SK-N-MC (cell line): ENCODE data around the gene GNE.

Experiments
- DNase-seq: peaks from one replicate; pipeline ENCODE4 v3.0.0-alpha.2; 2011; ENCODE audit warnings: low read depth, low spot score
- H3K27ac ChIP-seq: fragments of 200-600 bp; sonication (generic); 2 replicates; pipeline ENCODE4 v1.5.1; 2016; ENCODE audit warnings: mixed run types
- H3K36me3 ChIP-seq: fragments of 200-600 bp; sonication (generic); 2 replicates; pipeline ENCODE4 v1.6.1; 2017; ENCODE audit warnings: antibody characterized with exemption, low read length, mixed read lengths; ENCODE audit not compliant: insufficient read depth
- H3K4me3 ChIP-seq: fragments of 200-600 bp; sonication (generic); 2 replicates; pipeline ENCODE4 v1.5.1; 2016
- H3K9ac ChIP-seq: fragments of 200-600 bp; sonication (generic); 2 replicates; pipeline ENCODE4 v1.8.0; 2017; ENCODE audit warnings: mixed run types, mixed read lengths; ENCODE audit not compliant: insufficient read length
- H3K9me3 ChIP-seq: fragments of 200-600 bp; sonication (generic); 2 replicates; pipeline ENCODE4 v1.6.1; 2017; ENCODE audit warnings: low read depth, mild to moderate bottlenecking, antibody characterized with exemption, low read length, moderate library complexity, mixed read lengths
- EZH2 ChIP-seq: fragments of 200-600 bp; sonication (generic); IDR thresholded peaks from one replicate; pipeline ENCODE4 v1.6.1; 2017; ENCODE audit warnings: antibody characterized with exemption
- FOXP2 ChIP-seq: optimal IDR thresholded peaks from 2 replicates; pipeline ENCODE3; 2011; ENCODE audit warnings: mild to moderate bottlenecking, moderate library complexity; ENCODE audit not compliant: insufficient read depth; ENCODE audit errors: extremely low read length, control extremely low read depth
- POLR2AphosphoS5 ChIP-seq: IDR thresholded peaks from 2 replicates; pipeline ENCODE4 v1.6.1; 2012; ENCODE audit warnings: mild to moderate bottlenecking, low read depth, low read length, borderline replicate concordance

Gene GNE

DNA sequence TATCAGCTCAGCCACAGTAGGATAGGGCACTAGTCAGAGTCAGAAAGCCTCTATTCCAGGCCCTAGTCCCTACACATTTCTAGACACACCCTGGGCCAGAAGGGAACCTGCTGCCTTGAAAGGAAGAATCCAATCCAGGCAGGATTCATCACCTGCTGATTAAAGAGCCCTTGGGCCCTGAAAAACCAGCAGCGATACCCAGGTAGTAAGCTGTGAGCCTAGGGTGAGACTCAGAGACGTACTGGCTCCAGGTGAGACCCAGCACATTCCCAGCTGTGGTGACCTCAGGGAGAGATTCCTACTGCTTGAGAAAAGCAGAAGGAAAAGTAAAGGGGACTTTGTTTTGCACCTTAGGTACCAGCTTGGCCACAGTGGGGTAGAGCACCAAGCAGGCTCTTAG is 84.4 kb downstream of the GNE start:
- Histone ChIP-seq H3K4me3 (no peak overlapping the region), H3K36me3 (no peaks in the 10 kb centered on the region), H3K9ac (no peak overlapping the region), H3K9me3 (no peaks in the 10 kb centered on the region), H3K27ac (no peak overlapping the region)
- no peak for TF ChIP-seq FOXP2
- TF ChIP-seq EZH2, result no peak
- no peak for TF ChIP-seq POLR2AphosphoS5
- no peak for DNase-seq

DNA sequence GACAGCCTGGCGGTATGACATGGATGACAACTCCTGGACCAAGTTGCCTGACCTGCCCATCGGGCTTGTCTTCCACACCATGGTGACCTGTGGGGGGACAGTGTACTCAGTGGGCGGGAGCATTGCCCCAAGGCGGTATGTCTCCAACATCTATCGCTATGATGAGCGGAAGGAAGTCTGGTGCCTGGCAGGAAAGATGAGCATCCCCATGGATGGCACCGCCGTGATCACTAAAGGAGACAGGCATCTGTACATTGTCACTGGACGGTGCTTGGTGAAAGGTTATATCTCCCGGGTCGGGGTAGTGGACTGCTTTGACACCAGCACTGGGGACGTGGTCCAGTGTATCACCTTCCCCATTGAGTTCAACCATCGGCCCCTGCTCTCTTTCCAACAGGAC is 87.7 kb downstream of the GNE start:
- no peak for TF ChIP-seq POLR2AphosphoS5
- TF ChIP-seq FOXP2, result no peak
- no peak for TF ChIP-seq EZH2
- no peak for DNase-seq
- Histone ChIP-seq H3K9ac (no peak overlapping the region), H3K27ac (no peak overlapping the region), H3K9me3 (no peaks in the 10 kb centered on the region), H3K36me3 (no peaks in the 10 kb centered on the region), H3K4me3 (no peak overlapping the region)

DNA sequence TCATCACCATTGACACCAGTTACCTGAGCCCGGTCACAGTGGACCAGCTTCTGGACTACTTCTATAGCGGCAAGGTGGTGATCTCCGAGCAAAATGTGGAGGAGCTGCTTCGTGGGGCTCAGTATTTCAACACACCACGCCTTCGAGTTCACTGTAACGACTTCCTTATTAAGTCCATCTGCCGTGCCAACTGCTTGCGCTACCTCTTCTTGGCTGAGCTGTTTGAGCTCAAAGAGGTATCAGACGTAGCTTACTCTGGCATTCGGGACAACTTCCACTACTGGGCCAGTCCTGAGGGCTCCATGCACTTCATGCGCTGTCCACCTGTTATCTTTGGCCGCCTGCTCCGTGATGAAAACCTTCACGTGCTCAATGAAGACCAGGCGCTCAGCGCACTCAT is 88.5 kb downstream of the GNE start:
- DNase-seq, result no peak
- TF ChIP-seq FOXP2 (no peak), POLR2AphosphoS5 (no peak), EZH2 (no peak)
- Histone ChIP-seq H3K27ac (no peak overlapping the region), H3K9me3 (no peaks in the 10 kb centered on the region), H3K4me3 (no peak overlapping the region), H3K9ac (no peak overlapping the region), H3K36me3 (no peaks in the 10 kb centered on the region)

DNA sequence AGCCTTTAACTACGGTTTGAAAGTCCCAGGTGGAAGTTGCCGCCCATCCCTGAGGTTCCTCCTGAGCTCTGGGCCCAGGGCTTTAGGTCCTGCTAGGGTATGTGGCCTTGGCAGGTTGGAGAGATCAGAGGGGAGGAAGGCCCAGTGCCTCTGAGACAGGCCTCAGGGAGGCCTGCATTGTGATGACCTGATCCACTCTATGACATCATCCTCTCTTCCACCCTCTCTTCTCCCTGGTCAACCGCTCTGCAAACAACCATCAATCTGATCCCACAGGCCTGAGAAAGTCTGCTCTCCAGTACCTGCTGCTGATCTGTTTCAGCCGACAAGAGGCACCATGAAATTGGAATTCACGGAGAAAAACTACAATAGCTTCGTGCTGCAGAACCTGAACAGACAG is 89.1 kb downstream of the GNE start, which contains the start of gene CCIN:
CCIN (plus strand) TSS at position 223 of the 400 bp plus-strand sequence; CDS start at position 338, 115 bp downstream.
- Histone ChIP-seq H3K9ac (no peak within 1 kb of the TSS), H3K36me3 (no peaks in the 10 kb centered on the region), H3K27ac (no peak within 1 kb of the TSS), H3K9me3 (no peaks in the 10 kb centered on the region), H3K4me3 (no peak within 1 kb of the TSS)
- no peak for TF ChIP-seq EZH2
- TF ChIP-seq POLR2AphosphoS5, result no peak
- TF ChIP-seq FOXP2, result no peak
- no peak for DNase-seq

DNA sequence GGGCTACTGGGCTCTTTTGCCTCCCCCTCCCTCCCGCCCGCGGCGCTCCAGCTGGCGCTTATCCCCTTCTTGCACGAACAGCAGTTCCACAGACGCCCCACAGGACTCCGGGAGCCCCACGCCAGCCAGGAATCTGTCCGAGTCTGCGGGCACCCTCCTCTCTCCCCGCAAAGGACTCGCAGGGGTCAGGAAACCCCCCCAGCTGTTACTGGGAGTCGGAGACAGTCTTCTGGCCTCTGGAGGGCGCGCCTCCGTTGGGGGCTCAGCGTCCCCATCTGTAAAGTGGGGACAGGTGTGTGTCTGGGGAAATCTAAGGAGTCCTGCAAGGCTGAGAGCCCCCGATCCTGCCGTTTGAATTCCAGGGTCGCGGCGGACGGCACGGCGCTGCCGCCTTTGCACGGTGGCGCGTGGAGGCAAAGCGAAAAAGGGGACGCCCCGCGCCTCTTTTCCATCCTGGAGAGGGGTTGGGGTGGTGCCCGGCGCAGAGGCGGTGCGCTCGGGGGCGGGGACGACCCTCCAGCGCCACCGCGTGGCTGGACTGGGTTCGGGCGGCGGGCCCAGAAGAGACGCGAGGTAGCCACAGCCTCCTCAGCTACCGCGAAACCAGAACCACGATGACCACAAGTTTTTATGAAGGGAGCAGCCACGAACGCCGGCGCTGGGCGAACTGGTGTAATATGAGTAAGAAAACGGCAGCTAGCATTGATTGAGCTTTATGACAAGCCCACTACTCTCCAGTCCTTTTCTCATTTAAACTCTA is 91.9 kb downstream of the GNE start:
- Histone ChIP-seq H3K9ac (no peak overlapping the region), H3K4me3 (peak overlapping the region; percentile 75), H3K9me3 (no peaks in the 10 kb centered on the region), H3K36me3 (no peaks in the 10 kb centered on the region), H3K27ac (no peak overlapping the region)
- no peak for DNase-seq
- TF ChIP-seq FOXP2 (no peak), POLR2AphosphoS5 (no peak), EZH2 (no peak)

DNA sequence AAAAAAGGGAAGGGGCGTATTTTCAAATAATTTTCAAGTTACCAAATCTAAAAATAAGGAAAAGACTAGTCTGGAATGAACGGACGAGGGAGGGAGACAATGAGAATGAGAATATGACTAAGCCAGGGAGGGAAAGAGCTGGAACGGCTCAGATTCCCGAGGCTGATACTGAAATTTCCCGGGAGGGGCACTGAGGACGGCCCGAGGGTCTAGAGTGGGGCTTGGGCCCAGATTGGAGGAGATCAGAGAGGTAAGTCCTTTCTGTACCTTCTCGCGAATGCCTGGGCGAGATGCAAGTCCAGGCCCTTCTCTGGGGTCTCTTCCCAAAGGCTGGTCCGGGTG is 92.5 kb downstream of the GNE start:
- H3K4me3 ChIP-seq, result no peak overlapping the region
- H3K9me3 ChIP-seq, result no peaks in the 10 kb centered on the region
- no peak overlapping the region for H3K9ac ChIP-seq
- H3K27ac ChIP-seq, result no peak overlapping the region
- no peak for DNase-seq
- H3K36me3 ChIP-seq, result no peaks in the 10 kb centered on the region
- TF ChIP-seq POLR2AphosphoS5, result no peak
- TF ChIP-seq EZH2, result no peak
- no peak for TF ChIP-seq FOXP2

DNA sequence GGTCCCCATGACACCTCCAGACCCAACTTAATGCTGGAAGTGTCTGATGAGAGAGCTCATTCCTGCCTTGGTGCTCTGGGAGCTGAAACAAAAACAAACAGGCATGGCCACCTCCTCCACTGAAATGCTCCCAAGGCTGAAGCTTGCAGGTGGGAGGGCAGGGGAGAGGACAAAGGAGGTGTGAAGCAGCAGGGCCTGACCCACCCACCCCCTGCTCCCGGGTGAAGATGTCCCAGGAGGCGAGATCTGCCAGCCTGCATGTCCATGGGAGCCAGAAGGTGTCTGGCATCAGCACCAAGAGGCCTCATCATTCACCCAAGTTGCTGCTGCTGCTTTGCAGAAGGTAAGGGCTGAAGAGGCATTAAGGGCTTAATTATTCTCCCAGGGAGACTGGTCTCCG is 93.3 kb downstream of the GNE start:
- H3K9me3 ChIP-seq, result no peaks in the 10 kb centered on the region
- DNase-seq, result no peak
- H3K36me3 ChIP-seq, result no peaks in the 10 kb centered on the region

More for the DNA sequence above, 93.3 kb downstream of the GNE start:
- Histone ChIP-seq H3K9ac (no peak overlapping the region), H3K4me3 (no peak overlapping the region), H3K27ac (no peak overlapping the region)
- TF ChIP-seq FOXP2, result no peak
- no peak for TF ChIP-seq POLR2AphosphoS5
- TF ChIP-seq EZH2, result no peak
